CD4-positive, alpha-beta T cell treated with Interleukin-15 for 4 hours (primary cell): ENCODE measurements around the gene NFYC.

Experiments used
- DNase-seq: peaks from one replicate; pipeline ENCODE4 v3.0.0-alpha.2; 2020; ENCODE audit warnings: low spot score

NFYC gene

GRCh38 chr1:40798366-40799281, 107.1 kb downstream of the NFYC start:
- DNase-seq, result no peak

GRCh38 chr1:40799351-40799867, 107.9 kb downstream of the NFYC start:
- no peak for DNase-seq

GRCh38 chr1:40801742-40802077, 110.2 kb downstream of the NFYC start:
- DNase-seq, result no peak

GRCh38 chr1:40802078-40802741, 110.7 kb downstream of the NFYC start:
- DNase-seq, result peak; percentile 82

- DNase-seq, result no peak
Measured at GRCh38 chr1:40802742-40803113, 111.2 kb downstream of the NFYC start.

- DNase-seq, result no peak
Measured at GRCh38 chr1:40803447-40803846, 111.9 kb downstream of the NFYC start.

- no peak for DNase-seq
Measured at GRCh38 chr1:40803902-40804301, 112.4 kb downstream of the NFYC start.

- DNase-seq, result no peak
Measured at GRCh38 chr1:40806240-40806639, 114.7 kb downstream of the NFYC start.

GRCh38 chr1:40806731-40807695, 115.5 kb downstream of the NFYC start:
- DNase-seq, result no peak

GRCh38 chr1:40808002-40808401, 116.5 kb downstream of the NFYC start:
- DNase-seq, result no peak

GRCh38 chr1:40808444-40808843, 116.9 kb downstream of the NFYC start:
- DNase-seq, result no peak

GRCh38 chr1:40808909-40809308, 117.4 kb downstream of the NFYC start:
- DNase-seq, result no peak

GRCh38 chr1:40810927-40811326, 119.4 kb downstream of the NFYC start:
- DNase-seq, result no peak

- no peak for DNase-seq
Measured at GRCh38 chr1:40815420-40815819, 123.9 kb downstream of the NFYC start.

GRCh38 chr1:40817791-40818263, 126.3 kb downstream of the NFYC start:
- DNase-seq, result no peak

- DNase-seq, result peak; percentile 86
Measured at GRCh38 chr1:40818264-40818961, 126.9 kb downstream of the NFYC start.

- no peak for DNase-seq
Measured at GRCh38 chr1:40819101-40819500, 127.6 kb downstream of the NFYC start.

- no peak for DNase-seq
Measured at GRCh38 chr1:40820251-40820797, 128.8 kb downstream of the NFYC start.
